ENCODE measurements around the gene BBS7.

DNA sequence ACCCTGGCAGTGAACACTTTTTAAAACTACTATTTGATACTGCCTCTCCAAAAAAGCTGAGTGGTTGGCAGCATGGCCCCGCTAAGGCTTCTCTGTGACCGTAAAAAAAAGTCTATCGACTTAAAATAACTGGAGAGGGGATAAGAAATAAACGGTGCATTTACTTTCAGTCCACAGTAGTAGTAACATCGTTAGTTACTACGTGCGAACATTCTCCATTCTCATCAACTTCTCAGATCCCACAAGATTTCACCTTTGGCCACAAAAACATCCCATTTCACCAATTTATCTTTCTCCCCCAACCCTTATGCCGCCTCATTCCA is 69.7 kb downstream of the BBS7 start:
- TF ChIP-seq, protein P1, sequence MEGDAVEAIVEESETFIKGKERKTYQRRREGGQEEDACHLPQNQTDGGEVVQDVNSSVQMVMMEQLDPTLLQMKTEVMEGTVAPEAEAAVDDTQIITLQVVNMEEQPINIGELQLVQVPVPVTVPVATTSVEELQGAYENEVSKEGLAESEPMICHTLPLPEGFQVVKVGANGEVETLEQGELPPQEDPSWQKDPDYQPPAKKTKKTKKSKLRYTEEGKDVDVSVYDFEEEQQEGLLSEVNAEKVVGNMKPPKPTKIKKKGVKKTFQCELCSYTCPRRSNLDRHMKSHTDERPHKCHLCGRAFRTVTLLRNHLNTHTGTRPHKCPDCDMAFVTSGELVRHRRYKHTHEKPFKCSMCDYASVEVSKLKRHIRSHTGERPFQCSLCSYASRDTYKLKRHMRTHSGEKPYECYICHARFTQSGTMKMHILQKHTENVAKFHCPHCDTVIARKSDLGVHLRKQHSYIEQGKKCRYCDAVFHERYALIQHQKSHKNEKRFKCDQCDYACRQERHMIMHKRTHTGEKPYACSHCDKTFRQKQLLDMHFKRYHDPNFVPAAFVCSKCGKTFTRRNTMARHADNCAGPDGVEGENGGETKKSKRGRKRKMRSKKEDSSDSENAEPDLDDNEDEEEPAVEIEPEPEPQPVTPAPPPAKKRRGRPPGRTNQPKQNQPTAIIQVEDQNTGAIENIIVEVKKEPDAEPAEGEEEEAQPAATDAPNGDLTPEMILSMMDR (IDR thresholded peaks at IDR 0.05): no peak
- TF ChIP-seq, protein P2, sequence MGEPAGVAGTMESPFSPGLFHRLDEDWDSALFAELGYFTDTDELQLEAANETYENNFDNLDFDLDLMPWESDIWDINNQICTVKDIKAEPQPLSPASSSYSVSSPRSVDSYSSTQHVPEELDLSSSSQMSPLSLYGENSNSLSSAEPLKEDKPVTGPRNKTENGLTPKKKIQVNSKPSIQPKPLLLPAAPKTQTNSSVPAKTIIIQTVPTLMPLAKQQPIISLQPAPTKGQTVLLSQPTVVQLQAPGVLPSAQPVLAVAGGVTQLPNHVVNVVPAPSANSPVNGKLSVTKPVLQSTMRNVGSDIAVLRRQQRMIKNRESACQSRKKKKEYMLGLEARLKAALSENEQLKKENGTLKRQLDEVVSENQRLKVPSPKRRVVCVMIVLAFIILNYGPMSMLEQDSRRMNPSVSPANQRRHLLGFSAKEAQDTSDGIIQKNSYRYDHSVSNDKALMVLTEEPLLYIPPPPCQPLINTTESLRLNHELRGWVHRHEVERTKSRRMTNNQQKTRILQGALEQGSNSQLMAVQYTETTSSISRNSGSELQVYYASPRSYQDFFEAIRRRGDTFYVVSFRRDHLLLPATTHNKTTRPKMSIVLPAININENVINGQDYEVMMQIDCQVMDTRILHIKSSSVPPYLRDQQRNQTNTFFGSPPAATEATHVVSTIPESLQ (CRISPR knock-in tag; IDR thresholded peaks at IDR 0.05): no peak
- TF ChIP-seq SOX15 (CRISPR knock-in tag; IDR thresholded peaks at IDR 0.05): no peak
- TF ChIP-seq, protein P3, sequence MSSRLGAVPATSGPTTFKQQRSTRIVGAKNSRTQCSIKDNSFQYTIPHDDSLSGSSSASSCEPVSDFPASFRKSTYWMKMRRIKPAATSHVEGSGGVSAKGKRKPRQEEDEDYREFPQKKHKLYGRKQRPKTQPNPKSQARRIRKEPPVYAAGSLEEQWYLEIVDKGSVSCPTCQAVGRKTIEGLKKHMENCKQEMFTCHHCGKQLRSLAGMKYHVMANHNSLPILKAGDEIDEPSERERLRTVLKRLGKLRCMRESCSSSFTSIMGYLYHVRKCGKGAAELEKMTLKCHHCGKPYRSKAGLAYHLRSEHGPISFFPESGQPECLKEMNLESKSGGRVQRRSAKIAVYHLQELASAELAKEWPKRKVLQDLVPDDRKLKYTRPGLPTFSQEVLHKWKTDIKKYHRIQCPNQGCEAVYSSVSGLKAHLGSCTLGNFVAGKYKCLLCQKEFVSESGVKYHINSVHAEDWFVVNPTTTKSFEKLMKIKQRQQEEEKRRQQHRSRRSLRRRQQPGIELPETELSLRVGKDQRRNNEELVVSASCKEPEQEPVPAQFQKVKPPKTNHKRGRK (CRISPR knock-in tag; IDR thresholded peaks at IDR 0.05; ENCODE audit: borderline replicate concordance): no peak
- no peak for TF ChIP-seq CREB1 (CRISPR knock-in tag; IDR thresholded peaks at IDR 0.05)
- TF ChIP-seq, protein P4, sequence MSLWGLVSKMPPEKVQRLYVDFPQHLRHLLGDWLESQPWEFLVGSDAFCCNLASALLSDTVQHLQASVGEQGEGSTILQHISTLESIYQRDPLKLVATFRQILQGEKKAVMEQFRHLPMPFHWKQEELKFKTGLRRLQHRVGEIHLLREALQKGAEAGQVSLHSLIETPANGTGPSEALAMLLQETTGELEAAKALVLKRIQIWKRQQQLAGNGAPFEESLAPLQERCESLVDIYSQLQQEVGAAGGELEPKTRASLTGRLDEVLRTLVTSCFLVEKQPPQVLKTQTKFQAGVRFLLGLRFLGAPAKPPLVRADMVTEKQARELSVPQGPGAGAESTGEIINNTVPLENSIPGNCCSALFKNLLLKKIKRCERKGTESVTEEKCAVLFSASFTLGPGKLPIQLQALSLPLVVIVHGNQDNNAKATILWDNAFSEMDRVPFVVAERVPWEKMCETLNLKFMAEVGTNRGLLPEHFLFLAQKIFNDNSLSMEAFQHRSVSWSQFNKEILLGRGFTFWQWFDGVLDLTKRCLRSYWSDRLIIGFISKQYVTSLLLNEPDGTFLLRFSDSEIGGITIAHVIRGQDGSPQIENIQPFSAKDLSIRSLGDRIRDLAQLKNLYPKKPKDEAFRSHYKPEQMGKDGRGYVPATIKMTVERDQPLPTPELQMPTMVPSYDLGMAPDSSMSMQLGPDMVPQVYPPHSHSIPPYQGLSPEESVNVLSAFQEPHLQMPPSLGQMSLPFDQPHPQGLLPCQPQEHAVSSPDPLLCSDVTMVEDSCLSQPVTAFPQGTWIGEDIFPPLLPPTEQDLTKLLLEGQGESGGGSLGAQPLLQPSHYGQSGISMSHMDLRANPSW (CRISPR knock-in tag; conservative IDR thresholded peaks at IDR 0.05; ENCODE audit: low read depth): no peak
- TF ChIP-seq, protein P5, sequence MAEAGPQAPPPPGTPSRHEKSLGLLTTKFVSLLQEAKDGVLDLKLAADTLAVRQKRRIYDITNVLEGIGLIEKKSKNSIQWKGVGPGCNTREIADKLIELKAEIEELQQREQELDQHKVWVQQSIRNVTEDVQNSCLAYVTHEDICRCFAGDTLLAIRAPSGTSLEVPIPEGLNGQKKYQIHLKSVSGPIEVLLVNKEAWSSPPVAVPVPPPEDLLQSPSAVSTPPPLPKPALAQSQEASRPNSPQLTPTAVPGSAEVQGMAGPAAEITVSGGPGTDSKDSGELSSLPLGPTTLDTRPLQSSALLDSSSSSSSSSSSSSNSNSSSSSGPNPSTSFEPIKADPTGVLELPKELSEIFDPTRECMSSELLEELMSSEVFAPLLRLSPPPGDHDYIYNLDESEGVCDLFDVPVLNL (CRISPR knock-in tag; IDR thresholded peaks at IDR 0.05; ENCODE audit: borderline replicate concordance, low read depth): no peak
- no peak for TF ChIP-seq ZNF423 (CRISPR knock-in tag; IDR thresholded peaks at IDR 0.05)
- TF ChIP-seq ZNF263 (CRISPR knock-in tag; IDR thresholded peaks at IDR 0.05; ENCODE audit: low read depth): no peak
- TF ChIP-seq, protein P6, sequence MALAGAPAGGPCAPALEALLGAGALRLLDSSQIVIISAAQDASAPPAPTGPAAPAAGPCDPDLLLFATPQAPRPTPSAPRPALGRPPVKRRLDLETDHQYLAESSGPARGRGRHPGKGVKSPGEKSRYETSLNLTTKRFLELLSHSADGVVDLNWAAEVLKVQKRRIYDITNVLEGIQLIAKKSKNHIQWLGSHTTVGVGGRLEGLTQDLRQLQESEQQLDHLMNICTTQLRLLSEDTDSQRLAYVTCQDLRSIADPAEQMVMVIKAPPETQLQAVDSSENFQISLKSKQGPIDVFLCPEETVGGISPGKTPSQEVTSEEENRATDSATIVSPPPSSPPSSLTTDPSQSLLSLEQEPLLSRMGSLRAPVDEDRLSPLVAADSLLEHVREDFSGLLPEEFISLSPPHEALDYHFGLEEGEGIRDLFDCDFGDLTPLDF (CRISPR knock-in tag; IDR thresholded peaks at IDR 0.05): no peak
- TF ChIP-seq, protein P7, sequence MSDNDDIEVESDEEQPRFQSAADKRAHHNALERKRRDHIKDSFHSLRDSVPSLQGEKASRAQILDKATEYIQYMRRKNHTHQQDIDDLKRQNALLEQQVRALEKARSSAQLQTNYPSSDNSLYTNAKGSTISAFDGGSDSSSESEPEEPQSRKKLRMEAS (CRISPR knock-in tag; IDR thresholded peaks at IDR 0.05): no peak
- TF ChIP-seq, protein P8, sequence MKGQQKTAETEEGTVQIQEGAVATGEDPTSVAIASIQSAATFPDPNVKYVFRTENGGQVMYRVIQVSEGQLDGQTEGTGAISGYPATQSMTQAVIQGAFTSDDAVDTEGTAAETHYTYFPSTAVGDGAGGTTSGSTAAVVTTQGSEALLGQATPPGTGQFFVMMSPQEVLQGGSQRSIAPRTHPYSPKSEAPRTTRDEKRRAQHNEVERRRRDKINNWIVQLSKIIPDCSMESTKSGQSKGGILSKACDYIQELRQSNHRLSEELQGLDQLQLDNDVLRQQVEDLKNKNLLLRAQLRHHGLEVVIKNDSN (CRISPR knock-in tag; IDR thresholded peaks at IDR 0.05): no peak

Data from WTC11 (cell line).